Kidney (tissue), 14 donors: ENCODE measurements around the gene PRELID3B. TPM values are rescaled to one million over a fixed set of nuclear protein-coding genes. Genes with fewer than 3 reads are reported as not detected.

Experiments
- DNase-seq, 5 donors: peaks; one replicate each; pipeline ENCODE4 v3.0.0-alpha.2; 2013 to 2020
- FAIRE-seq: peaks from 2 replicates; lab custom pipeline; 2012; peaks lifted over from hg19 to GRCh38; lab: Jason Lieb, UNC
- H3K27ac ChIP-seq, 2 donors: one replicate each; pipeline ENCODE4 v1.7.0; 2013; ENCODE audit warnings: low read depth in 2 of 2, low read length in 2 of 2, inconsistent platforms in 1 of 2
- H3K27me3 ChIP-seq: one replicate; pipeline ENCODE4 v1.7.1; 2013; ENCODE audit warnings: low read length, inconsistent platforms; ENCODE audit not compliant: control insufficient read depth, insufficient read depth
- H3K36me3 ChIP-seq, 3 donors: one replicate each; pipeline versions ENCODE4 v1.7.0 to v1.7.1; 2013; ENCODE audit warnings: low read length in 3 of 3, control low read depth in 1 of 3, inconsistent platforms in 1 of 3; ENCODE audit not compliant: insufficient read depth in 3 of 3, control insufficient read depth in 2 of 3
- H3K4me1 ChIP-seq, 3 donors: one replicate each; pipeline versions ENCODE4 v1.7.0 to v1.7.1; 2013; ENCODE audit warnings: low read length in 3 of 3, inconsistent platforms in 1 of 3, low read depth in 1 of 3; ENCODE audit not compliant: control insufficient read depth in 2 of 3, insufficient read depth in 2 of 3
- H3K4me3 ChIP-seq, 3 donors: one replicate each; pipeline versions ENCODE4 v1.7.0 to v1.8.1; 2013; ENCODE audit warnings: low read length in 3 of 3, control low read depth in 1 of 3, inconsistent platforms in 1 of 3
- H3K9ac ChIP-seq, 3 donors: one replicate each; pipeline versions ENCODE4 v1.7.0 to v1.7.1; 2013; ENCODE audit warnings: low read length in 3 of 3, control low read depth in 1 of 3, inconsistent platforms in 1 of 3
- H3K9me3 ChIP-seq, 3 donors: one replicate each; pipeline versions ENCODE4 v1.7.0 to v1.7.1; 2013; ENCODE audit warnings: low read length in 3 of 3, control low read depth in 1 of 3, inconsistent platforms in 1 of 3; ENCODE audit not compliant: control insufficient read depth in 2 of 3, insufficient read depth in 1 of 3
- intact Hi-C: fragments of 100-400 bp; cut with DNase I; formaldehyde crosslinking; loops from one replicate; pipeline ENCODE4 v1.11.1; 2022
- polyA plus RNA-seq: library from polyadenylated mRNA; stranded (reverse); fragments of 350-450 nt; fragmentation: Illumina TruSeq; extraction: RNeasy Lipid Tissue Mini Kit (QIAGEN cat#74804); gene quantifications from one replicate; pipeline ENCODE4 v1.2.3, GENCODE V29; 2014; ENCODE audit warnings: low read depth, low replicate concordance; ENCODE audit not compliant: insufficient read depth
- total RNA-seq: library from RNA; stranded (reverse); fragmentation: NEBNext Ultra II Directional; extraction: Animal tissue kit (Norgen Biotek cat#: 25700); gene quantifications from one replicate; pipeline ENCODE4 v1.2.1, GENCODE V29; 2021
- TF ChIP-seq, protein P1 (sequence below): IDR thresholded peaks from 3 replicates; pipeline ENCODE4 v1.5.1; 2012; ENCODE audit warnings: mild to moderate bottlenecking, moderate library complexity, borderline replicate concordance; ENCODE audit not compliant: insufficient read depth; ENCODE audit errors: extremely low read depth
- donor health status: control.
- donor health status: control.
- donor health status: control.
- donor health status: control.
- donor health status: control.
- donor health status: DM: yes; HTN: yes; CAD: no.
- donor health status: Normal renal cell carcinoma (clear cell type).

The PRELID3B gene
- total and polyA plus RNA-seq, 2 donors from 2014 or later, result 26.4 to 38.5 TPM

DNA sequence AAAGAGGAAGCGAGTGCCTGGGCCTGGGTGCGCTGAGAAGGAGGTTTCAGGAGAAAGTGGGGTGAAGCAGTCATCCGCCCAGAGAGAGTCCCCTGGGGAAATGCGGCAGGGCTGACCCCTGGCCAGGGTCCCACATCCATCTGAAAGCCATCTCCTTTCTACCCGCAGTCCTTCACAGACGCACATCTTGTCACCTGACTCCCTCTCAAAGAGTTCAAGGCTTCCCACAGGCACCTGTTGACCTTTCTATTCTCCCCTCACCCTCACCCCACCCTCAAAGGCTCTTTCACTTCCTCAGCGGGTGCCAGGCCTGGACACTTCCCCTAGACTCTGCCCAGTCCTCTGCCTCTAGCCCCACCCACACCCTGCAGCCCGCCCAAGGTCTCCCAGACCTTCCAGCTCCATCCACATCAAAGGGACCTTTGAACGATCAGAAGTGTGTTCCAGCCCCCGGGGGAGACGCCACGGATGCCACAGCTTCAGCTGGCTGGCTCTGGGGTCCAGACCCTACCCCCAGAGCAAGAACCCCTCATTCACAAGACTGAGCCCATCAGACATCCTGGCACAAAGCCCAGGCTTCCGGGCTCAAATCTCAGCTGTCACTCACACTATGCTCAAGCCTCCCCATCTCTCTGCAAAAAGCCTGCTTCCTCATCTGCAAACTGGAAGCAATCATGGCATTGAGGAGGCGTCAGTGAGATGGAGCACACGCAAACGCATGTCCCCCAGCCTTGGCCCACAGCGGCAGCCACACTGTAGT is 37.6 kb downstream of the PRELID3B start:
- no peak for FAIRE-seq
- peak in 1 of 5 donors; percentile 85 for DNase-seq
- H3K9ac ChIP-seq, result peak overlapping the region in 1 of 3 donors; percentile 15
- intact Hi-C loops, result no loop called here
- H3K4me3 ChIP-seq, result peak overlapping the region in 2 of 3 donors; percentile 0 to 73
- H3K27me3 ChIP-seq, result no peaks in the 10 kb centered on the region
- peak overlapping the region in 1 of 2 donors; percentile 28 for H3K27ac ChIP-seq
- H3K9me3 ChIP-seq, result no peaks in the 10 kb centered on the region
- peaks cover 0 to 4% (median 0%) of the 10 kb centered on the region in 3 donors for H3K36me3 ChIP-seq
- peaks cover 0 to 14% (median 6%) of the 10 kb centered on the region in 3 donors for H3K4me1 ChIP-seq
- TF ChIP-seq, protein P1, sequence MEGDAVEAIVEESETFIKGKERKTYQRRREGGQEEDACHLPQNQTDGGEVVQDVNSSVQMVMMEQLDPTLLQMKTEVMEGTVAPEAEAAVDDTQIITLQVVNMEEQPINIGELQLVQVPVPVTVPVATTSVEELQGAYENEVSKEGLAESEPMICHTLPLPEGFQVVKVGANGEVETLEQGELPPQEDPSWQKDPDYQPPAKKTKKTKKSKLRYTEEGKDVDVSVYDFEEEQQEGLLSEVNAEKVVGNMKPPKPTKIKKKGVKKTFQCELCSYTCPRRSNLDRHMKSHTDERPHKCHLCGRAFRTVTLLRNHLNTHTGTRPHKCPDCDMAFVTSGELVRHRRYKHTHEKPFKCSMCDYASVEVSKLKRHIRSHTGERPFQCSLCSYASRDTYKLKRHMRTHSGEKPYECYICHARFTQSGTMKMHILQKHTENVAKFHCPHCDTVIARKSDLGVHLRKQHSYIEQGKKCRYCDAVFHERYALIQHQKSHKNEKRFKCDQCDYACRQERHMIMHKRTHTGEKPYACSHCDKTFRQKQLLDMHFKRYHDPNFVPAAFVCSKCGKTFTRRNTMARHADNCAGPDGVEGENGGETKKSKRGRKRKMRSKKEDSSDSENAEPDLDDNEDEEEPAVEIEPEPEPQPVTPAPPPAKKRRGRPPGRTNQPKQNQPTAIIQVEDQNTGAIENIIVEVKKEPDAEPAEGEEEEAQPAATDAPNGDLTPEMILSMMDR, result no peak

DNA sequence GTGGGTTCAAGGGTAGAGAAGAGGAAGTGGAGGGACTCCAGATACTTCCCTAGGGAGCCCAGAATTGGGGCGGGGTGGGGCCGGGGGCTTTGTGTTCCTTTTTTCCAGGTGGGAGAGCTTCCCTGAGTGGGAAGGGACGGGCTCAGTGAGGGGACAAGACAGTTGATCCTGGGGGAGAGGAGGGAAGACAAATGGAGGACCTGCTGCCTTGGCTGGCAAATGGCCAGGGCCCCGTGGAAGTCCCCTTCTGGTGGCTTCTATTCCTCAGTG is 38.2 kb downstream of the PRELID3B start:
- Histone ChIP-seq H3K36me3 (peaks cover 0 to 4% (median 0%) of the 10 kb centered on the region in 3 donors), H3K4me3 (no peak overlapping the region), H3K9ac (peak overlapping the region in 1 of 3 donors; percentile 15), H3K9me3 (no peaks in the 10 kb centered on the region), H3K27ac (peak overlapping the region in 1 of 2 donors; percentile 28), H3K4me1 (peaks cover 0 to 14% (median 5%) of the 10 kb centered on the region in 3 donors), H3K27me3 (no peaks in the 10 kb centered on the region)
- TF ChIP-seq, protein P1, result no peak
- peak in 1 of 5 donors; percentile 78 for DNase-seq
- FAIRE-seq, result no peak
- intact Hi-C loops, result no loop called here

DNA sequence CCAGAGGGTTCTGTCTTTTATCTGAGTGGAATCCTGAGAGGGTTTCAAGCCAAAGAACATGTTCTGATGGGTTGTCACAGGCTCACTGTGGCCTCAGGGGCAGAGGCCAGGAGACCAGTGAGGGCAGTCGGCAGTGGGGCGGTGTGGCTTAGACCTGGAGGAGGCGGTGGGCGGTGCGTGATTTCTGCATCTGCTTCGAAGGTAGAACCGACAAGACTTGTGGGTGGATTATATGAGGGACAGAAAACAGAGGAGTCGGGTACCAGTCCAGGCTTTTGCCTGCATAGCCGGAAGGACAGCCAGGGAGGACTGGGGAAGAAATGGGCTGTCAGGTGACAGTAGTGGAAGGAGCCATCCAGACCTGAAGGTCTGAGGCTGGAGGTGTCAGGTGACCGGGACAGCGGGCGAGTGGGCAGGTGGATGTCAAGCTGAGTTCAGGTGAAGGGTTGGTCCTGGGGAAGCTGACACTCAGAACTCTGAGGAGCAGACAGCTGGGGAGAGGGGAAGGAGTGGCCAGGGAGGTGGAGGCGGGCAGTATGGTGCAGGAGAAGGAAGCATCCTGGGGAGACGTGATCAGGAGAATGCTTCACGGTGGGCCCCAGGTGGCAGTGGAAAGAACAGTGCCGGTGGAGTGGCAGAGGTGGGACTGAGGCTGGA is 38.6 kb downstream of the PRELID3B start:
- intact Hi-C loops, result no loop called here
- Histone ChIP-seq H3K9ac (no peak overlapping the region), H3K27ac (peak overlapping the region in 1 of 2 donors; percentile 28), H3K4me1 (peaks cover 0 to 14% (median 5%) of the 10 kb centered on the region in 3 donors), H3K9me3 (no peaks in the 10 kb centered on the region), H3K36me3 (peaks cover 0 to 4% (median 0%) of the 10 kb centered on the region in 3 donors), H3K27me3 (no peaks in the 10 kb centered on the region), H3K4me3 (no peak overlapping the region)
- FAIRE-seq, result no peak
- TF ChIP-seq, protein P1, result no peak
- DNase-seq, result peak in 1 of 5 donors; percentile 65
